SK-N-SH (cell line): ENCODE measurements around the gene PLCB1.

Experiments
- CTCF ChIP-seq: fragments of 200-600 bp; sonication (generic); IDR thresholded peaks from 2 replicates; pipeline ENCODE4 v1.6.1; 2017; ENCODE audit warnings: antibody characterized with exemption, mild to moderate bottlenecking, moderate library complexity
- MXI1 ChIP-seq: IDR thresholded peaks from 2 replicates; pipeline ENCODE4 v1.6.1; 2012; ENCODE audit warnings: mild to moderate bottlenecking, low read depth, low read length, improper control_type of control experiment
- POLR2AphosphoS5 ChIP-seq: IDR thresholded peaks from 2 replicates; pipeline ENCODE4 v1.6.1; 2012; ENCODE audit warnings: low read depth, low read length
- RAD21 ChIP-seq: IDR thresholded peaks from 2 replicates; pipeline ENCODE4 v1.6.1; 2012; ENCODE audit warnings: mild to moderate bottlenecking, low read length
- RFX5 ChIP-seq: IDR thresholded peaks from 2 replicates; pipeline ENCODE4 v1.6.1; 2012; ENCODE audit warnings: mild to moderate bottlenecking, improper control_type of control experiment, low read length
- TCF12 ChIP-seq: IDR thresholded peaks from 2 replicates; pipeline ENCODE4 v1.4.0; 2012
- TEAD4 ChIP-seq: IDR thresholded peaks from 2 replicates; pipeline ENCODE4 v1.4.0; 2012; ENCODE audit warnings: mild to moderate bottlenecking, borderline replicate concordance; ENCODE audit not compliant: insufficient read depth
- USF2 ChIP-seq: fragments of 150-350 bp; IDR thresholded peaks from 2 replicates; pipeline ENCODE4 v1.6.1; 2017; ENCODE audit warnings: antibody characterized with exemption, low read length, low read depth, borderline replicate concordance
- YY1 ChIP-seq: IDR thresholded peaks from 2 replicates; pipeline ENCODE4 v1.4.0; 2012; ENCODE audit warnings: low read depth, mild to moderate bottlenecking
- TF ChIP-seq, protein P1 (sequence below): IDR thresholded peaks from 2 replicates; pipeline ENCODE4 v1.6.1; 2012; ENCODE audit warnings: mild to moderate bottlenecking, low read depth, low read length, moderate library complexity

DNA sequence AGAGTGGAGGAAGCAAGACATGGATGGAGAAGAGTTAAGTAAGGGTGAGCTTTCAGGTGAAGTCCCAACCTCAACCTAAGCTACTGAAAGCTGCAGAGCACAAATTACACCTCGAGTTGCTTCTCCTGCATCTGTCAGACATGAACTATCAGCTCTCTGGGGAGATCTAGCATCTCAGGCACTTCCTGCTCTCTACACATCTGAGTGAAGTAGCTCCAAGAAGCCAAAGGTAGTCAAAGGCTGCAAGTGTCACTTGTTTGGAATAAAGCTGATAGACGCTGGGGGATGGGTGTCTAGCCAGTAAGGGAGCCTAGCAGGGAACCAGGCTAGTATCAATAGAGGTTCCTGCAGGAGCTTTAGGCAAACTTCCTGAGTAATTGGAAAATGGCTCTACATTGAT is 228.0 kb downstream of the PLCB1 start:
- TF ChIP-seq CTCF (no peak), TCF12 (no peak), USF2 (no peak), RFX5 (no peak), MXI1 (no peak), YY1 (no peak), TEAD4 (no peak), RAD21 (no peak), POLR2AphosphoS5 (no peak)
- TF ChIP-seq, protein P1, sequence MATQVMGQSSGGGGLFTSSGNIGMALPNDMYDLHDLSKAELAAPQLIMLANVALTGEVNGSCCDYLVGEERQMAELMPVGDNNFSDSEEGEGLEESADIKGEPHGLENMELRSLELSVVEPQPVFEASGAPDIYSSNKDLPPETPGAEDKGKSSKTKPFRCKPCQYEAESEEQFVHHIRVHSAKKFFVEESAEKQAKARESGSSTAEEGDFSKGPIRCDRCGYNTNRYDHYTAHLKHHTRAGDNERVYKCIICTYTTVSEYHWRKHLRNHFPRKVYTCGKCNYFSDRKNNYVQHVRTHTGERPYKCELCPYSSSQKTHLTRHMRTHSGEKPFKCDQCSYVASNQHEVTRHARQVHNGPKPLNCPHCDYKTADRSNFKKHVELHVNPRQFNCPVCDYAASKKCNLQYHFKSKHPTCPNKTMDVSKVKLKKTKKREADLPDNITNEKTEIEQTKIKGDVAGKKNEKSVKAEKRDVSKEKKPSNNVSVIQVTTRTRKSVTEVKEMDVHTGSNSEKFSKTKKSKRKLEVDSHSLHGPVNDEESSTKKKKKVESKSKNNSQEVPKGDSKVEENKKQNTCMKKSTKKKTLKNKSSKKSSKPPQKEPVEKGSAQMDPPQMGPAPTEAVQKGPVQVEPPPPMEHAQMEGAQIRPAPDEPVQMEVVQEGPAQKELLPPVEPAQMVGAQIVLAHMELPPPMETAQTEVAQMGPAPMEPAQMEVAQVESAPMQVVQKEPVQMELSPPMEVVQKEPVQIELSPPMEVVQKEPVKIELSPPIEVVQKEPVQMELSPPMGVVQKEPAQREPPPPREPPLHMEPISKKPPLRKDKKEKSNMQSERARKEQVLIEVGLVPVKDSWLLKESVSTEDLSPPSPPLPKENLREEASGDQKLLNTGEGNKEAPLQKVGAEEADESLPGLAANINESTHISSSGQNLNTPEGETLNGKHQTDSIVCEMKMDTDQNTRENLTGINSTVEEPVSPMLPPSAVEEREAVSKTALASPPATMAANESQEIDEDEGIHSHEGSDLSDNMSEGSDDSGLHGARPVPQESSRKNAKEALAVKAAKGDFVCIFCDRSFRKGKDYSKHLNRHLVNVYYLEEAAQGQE: no peak
